Activated CD8-positive, alpha-beta memory T cell treated with anti-CD3 and anti-CD28 coated beads for 36 hours (primary cell): ENCODE measurements around the gene DCAKD. TPM values are rescaled to one million over a fixed set of nuclear protein-coding genes. Genes with fewer than 3 reads are reported as not detected.

Experiments used
- CTCF ChIA-PET: fragments of 350-600 bp; sonication (Branson Sonifier 250); formaldehyde crosslinking; loops from one replicate; lab custom pipeline; 2021; ENCODE audit warnings: antibody characterized with exemption; lab: Charles Lee
- POLR2A ChIA-PET: fragments of 350-600 bp; sonication (Branson Sonifier 250); formaldehyde crosslinking; loops from one replicate; lab custom pipeline; 2021; ENCODE audit warnings: antibody characterized with exemption; lab: Charles Lee
- total RNA-seq, 2 experiments: library from RNA; stranded (reverse); gene quantifications; one replicate each; pipeline ENCODE4 v1.2.3, GENCODE V29; 2021

The DCAKD gene
- total RNA-seq, 2 experiments from 2014 or later, result 32.0 to 32.6 TPM

GRCh38 chr17:44992242-44992939, 59.0 kb downstream of the DCAKD start:
- ChIA-PET CTCF (interaction anchor here (1.0 to 1.3 kb wide), 2 partner anchors 30 to 81 kb away, joined by 3 read pairs; no protein-coding TSS in a partner anchor), POLR2A (no interaction called here)

- POLR2A ChIA-PET, result no interaction called here
- CTCF ChIA-PET, result interaction anchor here (1.1 to 1.3 kb wide), 2 partner anchors 19 to 29 kb away, joined by 3 read pairs; no protein-coding TSS in a partner anchor
Measured at GRCh38 chr17:44990994-44991393, 60.4 kb downstream of the DCAKD start.

DNA sequence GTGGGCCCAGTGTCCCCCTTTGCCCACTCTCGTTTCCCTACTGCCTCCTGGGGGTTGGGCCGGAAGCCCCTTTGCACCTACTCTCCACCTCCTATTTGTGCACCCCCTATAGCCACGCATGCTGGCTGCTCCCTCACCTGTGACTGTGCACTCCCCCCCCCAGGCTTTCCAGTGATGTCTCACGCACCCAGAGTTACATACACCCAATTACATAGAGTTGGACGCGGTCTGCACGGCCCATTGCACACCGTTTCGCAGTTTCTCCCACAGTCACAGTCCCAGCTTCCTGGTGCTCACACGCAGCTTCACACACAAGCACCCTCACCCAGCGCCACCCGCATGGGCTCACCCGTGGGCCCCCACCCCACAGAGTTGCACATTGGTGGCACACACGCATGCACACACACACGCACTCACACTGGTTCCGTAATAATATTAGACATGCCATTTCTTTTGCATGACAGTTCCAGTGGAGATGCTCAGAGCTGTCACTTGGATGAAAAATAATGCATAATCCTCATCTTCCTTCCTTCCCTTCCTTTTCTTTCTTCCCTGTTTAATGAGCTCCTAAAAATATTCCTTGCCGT, 61.8 kb downstream of the DCAKD start:
- CTCF ChIA-PET, result no interaction called here

DNA sequence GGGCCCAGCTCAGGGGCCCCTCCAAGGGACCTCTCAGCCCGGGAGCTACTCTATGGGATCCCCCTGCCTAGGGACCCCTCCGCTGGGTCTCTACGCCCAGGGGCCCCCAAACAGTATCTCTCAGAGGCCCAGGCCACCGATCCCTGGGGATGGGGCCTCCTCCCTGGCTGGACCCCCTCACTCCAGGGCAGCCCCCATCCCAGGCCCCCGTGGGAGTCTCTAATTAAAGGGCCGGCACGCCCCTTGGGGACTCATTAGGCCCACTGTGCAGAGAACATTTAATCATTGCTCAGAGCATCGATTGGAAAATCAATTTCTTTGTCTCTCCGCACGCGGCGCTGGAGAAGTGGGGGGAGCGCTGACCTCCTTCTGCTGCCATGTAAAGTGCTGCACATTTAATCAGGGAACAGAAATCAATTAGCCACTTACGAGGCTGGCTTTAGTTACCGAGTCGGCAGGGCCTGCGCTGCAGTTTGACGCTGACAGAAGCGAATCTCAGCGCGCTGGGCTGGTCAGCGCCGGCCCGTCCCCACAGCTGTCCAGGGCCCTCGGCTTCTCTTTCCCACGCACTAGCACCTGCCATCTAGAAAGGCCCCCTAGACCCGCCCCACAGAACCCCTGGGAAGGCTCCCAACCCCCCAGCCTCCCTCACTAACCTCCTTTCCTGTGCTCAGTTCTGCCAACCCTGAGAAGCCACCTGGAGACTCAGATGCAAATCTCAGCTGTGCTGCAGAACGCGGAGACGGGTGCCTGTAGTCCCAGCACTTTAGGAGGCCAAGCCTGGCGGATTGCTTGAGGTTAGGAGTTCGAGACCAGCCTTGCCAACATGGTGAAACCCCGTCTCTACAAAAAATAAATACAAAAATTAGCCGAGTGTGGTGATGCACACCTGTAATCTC, 63.1 kb downstream of the DCAKD start:
- CTCF ChIA-PET, result interaction anchor here (1.3 kb wide), 1 partner anchor 9 kb away, joined by 5 read pairs; no protein-coding TSS in a partner anchor
- POLR2A ChIA-PET, result interaction anchor here (0.6 kb wide), 1 partner anchor 34 kb away, joined by 3 read pairs; no protein-coding TSS in a partner anchor

More for the DNA sequence above, 61.8 kb downstream of the DCAKD start:
- POLR2A ChIA-PET, result no interaction called here

DNA sequence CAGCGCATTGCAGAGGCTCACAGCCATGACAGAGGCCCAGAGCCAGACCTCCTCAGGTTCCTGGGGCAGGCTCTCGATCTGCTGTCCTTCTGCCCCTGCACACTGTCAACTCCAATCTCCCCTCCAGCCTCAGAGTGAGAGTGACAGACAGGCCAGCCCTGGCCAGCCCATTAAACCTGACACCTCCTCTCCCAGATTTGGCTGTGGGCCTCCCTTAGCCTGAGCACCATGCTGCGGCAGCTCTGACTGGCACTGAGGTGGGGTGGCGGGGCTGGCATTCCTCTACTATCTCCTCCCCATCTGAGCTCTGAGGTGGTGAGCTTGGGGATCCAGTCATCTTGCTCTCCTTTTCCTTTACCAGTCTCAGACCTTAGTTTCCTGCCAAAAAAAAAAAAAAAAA, 67.9 kb downstream of the DCAKD start:
- CTCF ChIA-PET, result no interaction called here
- POLR2A ChIA-PET, result no interaction called here

DNA sequence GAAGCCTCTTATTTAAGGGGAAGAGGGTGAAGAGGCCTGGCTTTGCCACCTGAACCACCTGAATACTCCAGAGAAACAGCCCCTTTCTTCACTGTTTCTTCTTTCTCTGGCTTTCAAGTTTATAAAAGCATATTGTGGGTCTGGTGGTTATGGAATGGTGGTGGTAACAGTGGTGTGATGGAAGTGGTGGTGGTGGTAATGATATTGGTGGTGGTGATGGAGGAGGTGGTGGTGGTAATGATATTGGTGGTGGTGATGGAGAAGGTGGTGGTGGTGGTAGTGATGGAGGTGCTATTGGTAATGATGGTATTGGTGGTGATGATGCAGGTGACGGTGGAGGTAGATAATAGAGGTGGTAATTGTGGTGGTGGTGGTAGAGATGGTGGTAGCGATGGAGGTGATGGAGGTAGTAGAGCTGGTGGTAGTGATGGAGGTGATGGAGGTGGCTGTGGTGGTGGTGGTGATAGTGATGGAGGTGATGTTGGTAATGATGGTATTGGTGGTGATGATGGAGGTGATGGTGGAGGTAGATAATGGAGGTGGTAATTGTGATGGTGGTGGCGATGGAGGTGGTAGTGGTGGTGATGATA, 69.2 kb downstream of the DCAKD start:
- POLR2A ChIA-PET, result no interaction called here
- CTCF ChIA-PET, result no interaction called here

GRCh38 chr17:44981221-44981968, 70.0 kb downstream of the DCAKD start:
- POLR2A ChIA-PET, result interaction anchor here (0.6 to 1.4 kb wide), 2 partner anchors 9 to 24 kb away, joined by 3 to 6 read pairs; no protein-coding TSS in a partner anchor
- CTCF ChIA-PET, result no interaction called here

GRCh38 chr17:44979426-44979995, 71.9 kb downstream of the DCAKD start:
- ChIA-PET CTCF (interaction anchor here (0.9 to 1.8 kb wide), 2 partner anchors 8 to 42 kb away, joined by 3 to 5 read pairs; no protein-coding TSS in a partner anchor), POLR2A (no interaction called here)

DNA sequence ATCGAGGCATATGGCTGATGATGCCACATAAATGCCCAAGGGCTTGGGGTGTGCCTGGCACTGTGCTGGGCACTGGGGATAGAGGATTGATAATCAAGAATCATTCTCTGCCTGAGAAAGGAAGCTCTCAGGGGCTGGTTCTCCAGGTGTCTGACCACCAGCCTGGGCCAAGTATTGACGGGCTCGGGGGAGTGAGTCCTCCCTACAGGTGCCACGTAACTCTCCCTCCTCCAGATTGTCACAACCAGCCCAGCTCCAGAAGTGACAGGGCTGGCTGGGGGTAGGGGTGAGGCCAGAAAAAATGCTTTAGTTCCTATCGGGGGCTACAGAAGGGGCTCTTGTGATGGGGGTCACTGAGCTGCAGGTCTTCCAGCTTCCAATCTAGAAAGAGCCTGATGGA, 72.6 kb downstream of the DCAKD start:
- CTCF ChIA-PET, result interaction anchor here (0.9 to 1.8 kb wide), 3 partner anchors 9 to 48 kb away, joined by 3 to 5 read pairs (median 3); no protein-coding TSS in a partner anchor
- POLR2A ChIA-PET, result no interaction called here

- CTCF ChIA-PET, result interaction anchor here (1.4 to 1.8 kb wide), 2 partner anchors 10 to 47 kb away, joined by 3 to 5 read pairs; no protein-coding TSS in a partner anchor
- POLR2A ChIA-PET, result no interaction called here
Measured at GRCh38 chr17:44977814-44978550, 73.5 kb downstream of the DCAKD start.

- POLR2A ChIA-PET, result no interaction called here
- CTCF ChIA-PET, result interaction anchor here (0.6 to 1.0 kb wide), 2 partner anchors 21 to 214 kb away, joined by 3 to 4 read pairs; no protein-coding TSS in a partner anchor
Measured at GRCh38 chr17:44977065-44977464, 74.4 kb downstream of the DCAKD start.

- ChIA-PET CTCF (interaction anchor here (1.0 kb wide), 1 partner anchor 20 kb away, joined by 4 read pairs; no protein-coding TSS in a partner anchor), POLR2A (no interaction called here)
Measured at GRCh38 chr17:44976206-44976605, 75.2 kb downstream of the DCAKD start.

Other genes starting within 250 kb of the DCAKD start
- 1 to 10 TPM; 8.6 to 8.8 TPM for gene GJC1, start 221.3 kb downstream of the DCAKD start, total RNA-seq
- gene HIGD1B, start 203.7 kb downstream of the DCAKD start, total RNA-seq, result not detected
- gene EFTUD2, start 152.2 kb downstream of the DCAKD start, total RNA-seq, result 100 to 1,000 TPM; 239 to 242 TPM
- not detected for gene GFAP, start 136.1 kb downstream of the DCAKD start, total RNA-seq
- 10 to 100 TPM; 34.1 to 35.7 TPM for gene KIF18B, start 103.9 kb downstream of the DCAKD start, total RNA-seq
- under 1 TPM in 1 of 2 experiments, not detected in 1; 0.21 TPM for gene C1QL1, start 83.3 kb downstream of the DCAKD start, total RNA-seq
- gene NMT1, start 9.7 kb upstream of the DCAKD start, total RNA-seq, result 100 to 1,000 TPM; 179 to 180 TPM
- 1 to 10 TPM; 4.6 to 5.1 TPM for gene PLCD3, start 80.9 kb upstream of the DCAKD start, total RNA-seq
- 1 to 10 TPM; 9.1 to 9.3 TPM for gene ACBD4, start 84.1 kb upstream of the DCAKD start, total RNA-seq
- 10 to 100 TPM; 34.6 to 34.7 TPM for gene HEXIM1, start 96.8 kb upstream of the DCAKD start, total RNA-seq
- 1 to 10 TPM; 5.3 to 5.8 TPM for gene HEXIM2, start 110.2 kb upstream of the DCAKD start, total RNA-seq
- gene FMNL1, start 170.3 kb upstream of the DCAKD start, total RNA-seq, result 100 to 1,000 TPM; 233 to 243 TPM
- under 1 TPM; 0.25 TPM for gene SPATA32, start 210.5 kb upstream of the DCAKD start, total RNA-seq